HEK293 (cell line): ENCODE data around the gene TMEM41B.

Experiments
- KLF16 ChIP-seq: fragments of 450-650 bp; formaldehyde crosslinking; IDR thresholded peaks from 2 replicates; pipeline ENCODE4 v1.5.1; 2017; ENCODE audit warnings: missing biosample characterization, missing genetic modification characterization
- MEIS1 ChIP-seq: sonication (generic); formaldehyde crosslinking; IDR thresholded peaks from 2 replicates; pipeline ENCODE4 v1.8.1; 2022; ENCODE audit warnings: missing genetic modification reagents, mild to moderate bottlenecking, borderline replicate concordance
- PRDM1 ChIP-seq: fragments of 450-650 bp; formaldehyde crosslinking; IDR thresholded peaks from 2 replicates; pipeline ENCODE4; 2016; ENCODE audit warnings: missing biosample characterization, missing genetic modification characterization
- RBAK ChIP-seq: fragments of 450-650 bp; formaldehyde crosslinking; IDR thresholded peaks from 2 replicates; pipeline ENCODE4 v1.5.1; 2016; ENCODE audit warnings: missing biosample characterization, missing genetic modification characterization
- ZBTB20 ChIP-seq: fragments of 450-650 bp; formaldehyde crosslinking; IDR thresholded peaks from 2 replicates; pipeline ENCODE4 v1.5.1; 2016; ENCODE audit warnings: missing biosample characterization, missing genetic modification characterization
- ZIC2 ChIP-seq: fragments of 450-650 bp; formaldehyde crosslinking; IDR thresholded peaks from 2 replicates; pipeline ENCODE4 v1.5.1; 2016; ENCODE audit warnings: missing biosample characterization, missing genetic modification characterization
- ZNF112 ChIP-seq: fragments of 450-650 bp; formaldehyde crosslinking; IDR thresholded peaks from 2 replicates; pipeline ENCODE4 v1.5.0; 2017; ENCODE audit warnings: missing biosample characterization, missing genetic modification characterization
- ZNF211 ChIP-seq: fragments of 450-650 bp; formaldehyde crosslinking; IDR thresholded peaks from 2 replicates; pipeline ENCODE4 v1.5.1; 2016; ENCODE audit warnings: low read depth, missing biosample characterization, missing genetic modification characterization
- ZNF248 ChIP-seq: fragments of 450-650 bp; formaldehyde crosslinking; IDR thresholded peaks from 2 replicates; pipeline ENCODE4 v1.5.1; 2017; ENCODE audit warnings: missing biosample characterization, missing genetic modification characterization
- ZNF266 ChIP-seq: fragments of 450-650 bp; formaldehyde crosslinking; IDR thresholded peaks from 2 replicates; pipeline ENCODE4 v1.5.1; 2016; ENCODE audit warnings: missing biosample characterization, missing genetic modification characterization, low read depth
- ZNF335 ChIP-seq: fragments of 450-650 bp; formaldehyde crosslinking; conservative IDR thresholded peaks from 2 replicates; pipeline ENCODE4 v1.5.1; 2016; ENCODE audit warnings: missing biosample characterization, missing genetic modification characterization
- ZNF416 ChIP-seq: fragments of 450-650 bp; formaldehyde crosslinking; IDR thresholded peaks from 2 replicates; pipeline ENCODE4 v1.5.1; 2016; ENCODE audit warnings: missing biosample characterization, missing genetic modification characterization
- ZNF433 ChIP-seq: fragments of 450-650 bp; formaldehyde crosslinking; IDR thresholded peaks from 2 replicates; pipeline ENCODE4 v1.5.1; 2016; ENCODE audit warnings: missing biosample characterization, missing genetic modification characterization, low read depth
- ZNF530 ChIP-seq: fragments of 450-650 bp; formaldehyde crosslinking; IDR thresholded peaks from 2 replicates; pipeline ENCODE4 v1.5.1; 2016; ENCODE audit warnings: low read depth, missing biosample characterization, missing genetic modification characterization
- ZNF549 ChIP-seq: fragments of 450-650 bp; IDR thresholded peaks from 2 replicates; pipeline ENCODE4 v1.5.1; 2018; ENCODE audit warnings: missing biosample characterization, missing genetic modification characterization, mild to moderate bottlenecking, inconsistent platforms, moderate library complexity
- ZNF610 ChIP-seq: fragments of 450-650 bp; formaldehyde crosslinking; IDR thresholded peaks from 2 replicates; pipeline ENCODE4 v1.5.1; 2016; ENCODE audit warnings: missing biosample characterization, missing genetic modification characterization, borderline replicate concordance
- ZNF707 ChIP-seq: fragments of 450-650 bp; formaldehyde crosslinking; IDR thresholded peaks from 2 replicates; pipeline ENCODE4 v1.5.1; 2016; ENCODE audit warnings: missing biosample characterization, missing genetic modification characterization
- ZNF747 ChIP-seq: fragments of 450-650 bp; formaldehyde crosslinking; IDR thresholded peaks from 2 replicates; pipeline ENCODE4 v1.5.1; 2016; ENCODE audit warnings: missing biosample characterization, missing genetic modification characterization
- TF ChIP-seq, protein P1 (sequence below): fragments of 450-650 bp; formaldehyde crosslinking; IDR thresholded peaks from 2 replicates; pipeline ENCODE4 v1.5.1; 2016; ENCODE audit warnings: missing biosample characterization, missing genetic modification characterization
- TF ChIP-seq, protein P2 (sequence below): sonication (generic); formaldehyde crosslinking; IDR thresholded peaks from 2 replicates; pipeline ENCODE4 v1.8.1; 2022; ENCODE audit warnings: mild to moderate bottlenecking, moderate library complexity, missing genetic modification reagents
- TF ChIP-seq, protein P3 (sequence below): fragments of 450-650 bp; formaldehyde crosslinking; optimal IDR thresholded peaks from 2 replicates; pipeline ENCODE3; 2016; ENCODE audit warnings: missing biosample characterization, mild to moderate bottlenecking, missing genetic modification characterization
- TF ChIP-seq, protein P4 (sequence below): fragments of 450-650 bp; IDR thresholded peaks from 2 replicates; pipeline ENCODE4 v1.5.1; 2018; ENCODE audit warnings: missing biosample characterization, missing genetic modification characterization
- TF ChIP-seq, protein P5 (sequence below): fragments of 450-650 bp; formaldehyde crosslinking; IDR thresholded peaks from 2 replicates; pipeline ENCODE4; 2016; ENCODE audit warnings: missing biosample characterization, missing genetic modification characterization
- TF ChIP-seq, protein P6 (sequence below): fragments of 450-650 bp; formaldehyde crosslinking; IDR thresholded peaks from 2 replicates; pipeline ENCODE4 v1.5.1; 2016; ENCODE audit warnings: missing biosample characterization, missing genetic modification characterization

The TMEM41B gene

DNA sequence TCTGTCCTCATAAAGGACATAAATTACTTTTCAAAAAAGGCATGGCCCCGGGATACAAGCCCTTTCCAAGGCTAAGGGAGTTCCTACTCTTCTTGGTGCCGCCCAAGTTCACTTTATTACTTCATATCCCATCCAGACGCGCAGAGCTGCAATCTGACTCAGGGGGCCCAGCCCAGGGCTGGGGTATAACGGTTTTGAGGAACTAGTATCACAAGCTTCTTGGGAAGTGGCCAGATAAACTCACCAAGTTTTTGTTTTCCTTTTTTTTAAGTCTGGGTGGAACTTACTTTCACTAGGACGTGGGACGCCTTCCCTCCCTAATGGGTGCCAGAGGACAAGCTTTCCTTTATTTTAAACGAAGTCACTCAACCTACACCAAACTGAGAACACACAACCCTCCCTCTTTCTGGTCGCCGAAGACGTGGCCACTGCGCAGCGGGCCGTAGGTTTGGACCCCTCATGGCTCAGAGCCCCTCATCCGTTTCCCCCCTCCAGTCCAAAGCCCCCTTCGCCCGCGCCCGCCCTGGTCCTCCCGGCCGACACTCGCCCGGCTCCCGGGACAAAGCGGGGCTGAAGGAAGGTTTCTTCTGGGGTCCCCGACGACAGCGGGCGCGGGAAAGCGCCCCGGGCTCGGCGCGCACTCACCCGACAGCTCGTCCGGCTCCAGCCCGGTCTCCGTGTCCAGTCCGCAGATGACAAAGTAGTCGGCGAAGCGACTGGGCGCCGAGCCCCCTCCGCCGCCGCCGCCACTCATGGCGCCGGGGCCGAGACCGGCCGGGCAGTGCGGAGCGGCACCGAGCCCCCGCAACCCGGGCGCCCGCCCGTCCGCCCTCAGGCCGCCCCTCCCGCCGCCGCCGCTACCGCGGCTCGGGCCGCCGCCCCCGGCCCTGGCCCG is 49.8 kb downstream of the TMEM41B start (continued):
- no peak for TF ChIP-seq MEIS1 (CRISPR knock-in tag)
- TF ChIP-seq ZNF266 (tag by site-specific recombination), result no peak
- TF ChIP-seq, protein P1, sequence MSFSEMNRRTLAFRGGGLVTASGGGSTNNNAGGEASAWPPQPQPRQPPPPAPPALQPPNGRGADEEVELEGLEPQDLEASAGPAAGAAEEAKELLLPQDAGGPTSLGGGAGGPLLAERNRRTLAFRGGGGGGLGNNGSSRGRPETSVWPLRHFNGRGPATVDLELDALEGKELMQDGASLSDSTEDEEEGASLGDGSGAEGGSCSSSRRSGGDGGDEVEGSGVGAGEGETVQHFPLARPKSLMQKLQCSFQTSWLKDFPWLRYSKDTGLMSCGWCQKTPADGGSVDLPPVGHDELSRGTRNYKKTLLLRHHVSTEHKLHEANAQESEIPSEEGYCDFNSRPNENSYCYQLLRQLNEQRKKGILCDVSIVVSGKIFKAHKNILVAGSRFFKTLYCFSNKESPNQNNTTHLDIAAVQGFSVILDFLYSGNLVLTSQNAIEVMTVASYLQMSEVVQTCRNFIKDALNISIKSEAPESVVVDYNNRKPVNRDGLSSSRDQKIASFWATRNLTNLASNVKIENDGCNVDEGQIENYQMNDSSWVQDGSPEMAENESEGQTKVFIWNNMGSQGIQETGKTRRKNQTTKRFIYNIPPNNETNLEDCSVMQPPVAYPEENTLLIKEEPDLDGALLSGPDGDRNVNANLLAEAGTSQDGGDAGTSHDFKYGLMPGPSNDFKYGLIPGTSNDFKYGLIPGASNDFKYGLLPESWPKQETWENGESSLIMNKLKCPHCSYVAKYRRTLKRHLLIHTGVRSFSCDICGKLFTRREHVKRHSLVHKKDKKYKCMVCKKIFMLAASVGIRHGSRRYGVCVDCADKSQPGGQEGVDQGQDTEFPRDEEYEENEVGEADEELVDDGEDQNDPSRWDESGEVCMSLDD (tag by site-specific recombination), result no peak
- no peak for TF ChIP-seq ZNF112 (tag by site-specific recombination)
- TF ChIP-seq, protein P2, sequence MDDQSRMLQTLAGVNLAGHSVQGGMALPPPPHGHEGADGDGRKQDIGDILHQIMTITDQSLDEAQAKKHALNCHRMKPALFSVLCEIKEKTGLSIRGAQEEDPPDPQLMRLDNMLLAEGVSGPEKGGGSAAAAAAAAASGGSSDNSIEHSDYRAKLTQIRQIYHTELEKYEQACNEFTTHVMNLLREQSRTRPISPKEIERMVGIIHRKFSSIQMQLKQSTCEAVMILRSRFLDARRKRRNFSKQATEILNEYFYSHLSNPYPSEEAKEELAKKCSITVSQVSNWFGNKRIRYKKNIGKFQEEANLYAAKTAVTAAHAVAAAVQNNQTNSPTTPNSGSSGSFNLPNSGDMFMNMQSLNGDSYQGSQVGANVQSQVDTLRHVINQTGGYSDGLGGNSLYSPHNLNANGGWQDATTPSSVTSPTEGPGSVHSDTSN (CRISPR knock-in tag), result 0 out of 2 replicates have a peak, but pooled peaks have one; percentile 7
- no peak for TF ChIP-seq RBAK (tag by site-specific recombination)
- TF ChIP-seq, protein P3, sequence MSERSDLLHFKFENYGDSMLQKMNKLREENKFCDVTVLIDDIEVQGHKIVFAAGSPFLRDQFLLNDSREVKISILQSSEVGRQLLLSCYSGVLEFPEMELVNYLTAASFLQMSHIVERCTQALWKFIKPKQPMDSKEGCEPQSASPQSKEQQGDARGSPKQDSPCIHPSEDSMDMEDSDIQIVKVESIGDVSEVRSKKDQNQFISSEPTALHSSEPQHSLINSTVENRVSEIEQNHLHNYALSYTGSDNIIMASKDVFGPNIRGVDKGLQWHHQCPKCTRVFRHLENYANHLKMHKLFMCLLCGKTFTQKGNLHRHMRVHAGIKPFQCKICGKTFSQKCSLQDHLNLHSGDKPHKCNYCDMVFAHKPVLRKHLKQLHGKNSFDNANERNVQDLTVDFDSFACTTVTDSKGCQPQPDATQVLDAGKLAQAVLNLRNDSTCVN (tag by site-specific recombination), result peak; percentile 74
- TF ChIP-seq ZNF747 (tag by site-specific recombination), result no peak
- TF ChIP-seq ZNF610 (tag by site-specific recombination), result no peak
- TF ChIP-seq, protein P4, sequence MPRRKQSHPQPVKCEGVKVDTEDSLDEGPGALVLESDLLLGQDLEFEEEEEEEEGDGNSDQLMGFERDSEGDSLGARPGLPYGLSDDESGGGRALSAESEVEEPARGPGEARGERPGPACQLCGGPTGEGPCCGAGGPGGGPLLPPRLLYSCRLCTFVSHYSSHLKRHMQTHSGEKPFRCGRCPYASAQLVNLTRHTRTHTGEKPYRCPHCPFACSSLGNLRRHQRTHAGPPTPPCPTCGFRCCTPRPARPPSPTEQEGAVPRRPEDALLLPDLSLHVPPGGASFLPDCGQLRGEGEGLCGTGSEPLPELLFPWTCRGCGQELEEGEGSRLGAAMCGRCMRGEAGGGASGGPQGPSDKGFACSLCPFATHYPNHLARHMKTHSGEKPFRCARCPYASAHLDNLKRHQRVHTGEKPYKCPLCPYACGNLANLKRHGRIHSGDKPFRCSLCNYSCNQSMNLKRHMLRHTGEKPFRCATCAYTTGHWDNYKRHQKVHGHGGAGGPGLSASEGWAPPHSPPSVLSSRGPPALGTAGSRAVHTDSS (tag by site-specific recombination), result no peak
- TF ChIP-seq ZNF211, result no peak
- TF ChIP-seq PRDM1, result peak; percentile 50; the same call in 1 of the 2 replicates
- no peak for TF ChIP-seq ZNF416 (tag by site-specific recombination)
- peak; percentile 65 for TF ChIP-seq ZNF335 (tag by site-specific recombination)
- TF ChIP-seq ZNF248, result no peak
- TF ChIP-seq, protein P5, sequence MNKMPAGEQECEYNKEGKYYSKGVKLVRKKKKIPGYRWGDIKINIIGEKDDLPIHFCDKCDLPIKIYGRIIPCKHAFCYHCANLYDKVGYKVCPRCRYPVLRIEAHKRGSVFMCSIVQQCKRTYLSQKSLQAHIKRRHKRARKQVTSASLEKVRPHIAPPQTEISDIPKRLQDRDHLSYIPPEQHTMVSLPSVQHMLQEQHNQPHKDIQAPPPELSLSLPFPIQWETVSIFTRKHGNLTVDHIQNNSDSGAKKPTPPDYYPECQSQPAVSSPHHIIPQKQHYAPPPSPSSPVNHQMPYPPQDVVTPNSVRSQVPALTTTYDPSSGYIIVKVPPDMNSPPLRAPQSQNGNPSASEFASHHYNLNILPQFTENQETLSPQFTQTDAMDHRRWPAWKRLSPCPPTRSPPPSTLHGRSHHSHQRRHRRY (tag by site-specific recombination), result no peak
- TF ChIP-seq ZBTB20 (tag by site-specific recombination), result peak; percentile 71
- no peak for TF ChIP-seq ZNF530
- no peak for TF ChIP-seq ZNF549 (tag by site-specific recombination)
- TF ChIP-seq, protein P6, sequence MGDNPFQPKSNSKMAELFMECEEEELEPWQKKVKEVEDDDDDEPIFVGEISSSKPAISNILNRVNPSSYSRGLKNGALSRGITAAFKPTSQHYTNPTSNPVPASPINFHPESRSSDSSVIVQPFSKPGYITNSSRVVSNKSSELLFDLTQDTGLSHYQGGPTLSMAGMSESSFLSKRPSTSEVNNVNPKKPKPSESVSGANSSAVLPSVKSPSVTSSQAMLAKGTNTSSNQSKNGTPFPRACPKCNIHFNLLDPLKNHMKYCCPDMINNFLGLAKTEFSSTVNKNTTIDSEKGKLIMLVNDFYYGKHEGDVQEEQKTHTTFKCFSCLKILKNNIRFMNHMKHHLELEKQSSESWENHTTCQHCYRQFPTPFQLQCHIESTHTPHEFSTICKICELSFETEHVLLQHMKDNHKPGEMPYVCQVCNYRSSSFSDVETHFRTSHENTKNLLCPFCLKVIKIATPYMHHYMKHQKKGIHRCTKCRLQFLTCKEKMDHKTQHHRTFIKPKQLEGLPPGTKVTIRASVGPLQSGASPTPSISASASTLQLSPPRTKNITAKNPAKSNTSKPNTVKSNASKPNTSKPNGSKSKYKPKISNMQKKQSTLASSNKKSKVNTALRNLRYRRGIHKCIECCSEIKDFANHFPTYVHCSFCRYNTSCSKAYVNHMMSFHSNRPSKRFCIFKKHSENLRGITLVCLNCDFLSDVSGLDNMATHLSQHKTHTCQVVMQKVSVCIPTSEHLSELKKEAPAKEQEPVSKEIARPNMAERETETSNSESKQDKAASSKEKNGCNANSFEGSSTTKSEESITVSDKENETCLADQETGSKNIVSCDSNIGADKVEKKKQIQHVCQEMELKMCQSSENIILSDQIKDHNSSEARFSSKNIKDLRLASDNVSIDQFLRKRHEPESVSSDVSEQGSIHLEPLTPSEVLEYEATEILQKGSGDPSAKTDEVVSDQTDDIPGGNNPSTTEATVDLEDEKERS (tag by site-specific recombination), result no peak
- TF ChIP-seq KLF16 (tag by site-specific recombination), result no peak
- no peak for TF ChIP-seq ZNF433
- no peak for TF ChIP-seq ZIC2 (tag by site-specific recombination)
- TF ChIP-seq ZNF707 (tag by site-specific recombination), result no peak
